Measurements from ENCODE around the gene UTP25.

Gene UTP25

DNA sequence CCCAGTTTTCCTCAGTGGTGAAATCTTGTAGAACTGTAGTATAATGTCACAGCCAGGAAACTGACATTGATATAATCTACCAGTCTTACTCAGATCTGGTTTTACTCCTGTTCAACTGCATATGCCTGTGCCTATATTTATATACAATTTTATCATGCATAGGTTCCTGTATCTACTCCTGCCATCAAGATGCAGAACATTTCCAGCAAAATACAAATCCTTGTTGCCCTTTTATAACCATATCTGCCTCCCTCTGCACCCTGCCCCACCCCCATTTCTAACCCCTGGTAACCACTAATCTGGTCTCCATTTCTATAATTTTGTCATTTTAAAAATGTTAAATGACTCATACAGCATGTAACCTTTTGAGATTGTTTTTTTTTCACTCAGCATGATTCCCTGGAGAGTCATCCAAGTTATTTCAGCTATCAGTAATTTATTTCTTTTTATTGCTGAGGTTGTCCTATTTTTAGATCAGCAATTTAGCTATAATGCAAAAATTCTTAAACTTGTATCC lies 8.1 kb downstream of the UTP25 start:
- Histone ChIP-seq H3K36me3 (peaks cover 76% of the 10 kb centered on the region), H3K9me3 (ENCODE audit: severe bottlenecking) (no peaks in the 10 kb centered on the region), H3K27ac (no peak overlapping the region), H3K4me3 (ENCODE audit: low read depth, low read length) (no peak overlapping the region), H3K27me3 (ENCODE audit: insufficient read depth, low read depth, severe bottlenecking) (no peaks in the 10 kb centered on the region)
- TF ChIP-seq, protein P1, sequence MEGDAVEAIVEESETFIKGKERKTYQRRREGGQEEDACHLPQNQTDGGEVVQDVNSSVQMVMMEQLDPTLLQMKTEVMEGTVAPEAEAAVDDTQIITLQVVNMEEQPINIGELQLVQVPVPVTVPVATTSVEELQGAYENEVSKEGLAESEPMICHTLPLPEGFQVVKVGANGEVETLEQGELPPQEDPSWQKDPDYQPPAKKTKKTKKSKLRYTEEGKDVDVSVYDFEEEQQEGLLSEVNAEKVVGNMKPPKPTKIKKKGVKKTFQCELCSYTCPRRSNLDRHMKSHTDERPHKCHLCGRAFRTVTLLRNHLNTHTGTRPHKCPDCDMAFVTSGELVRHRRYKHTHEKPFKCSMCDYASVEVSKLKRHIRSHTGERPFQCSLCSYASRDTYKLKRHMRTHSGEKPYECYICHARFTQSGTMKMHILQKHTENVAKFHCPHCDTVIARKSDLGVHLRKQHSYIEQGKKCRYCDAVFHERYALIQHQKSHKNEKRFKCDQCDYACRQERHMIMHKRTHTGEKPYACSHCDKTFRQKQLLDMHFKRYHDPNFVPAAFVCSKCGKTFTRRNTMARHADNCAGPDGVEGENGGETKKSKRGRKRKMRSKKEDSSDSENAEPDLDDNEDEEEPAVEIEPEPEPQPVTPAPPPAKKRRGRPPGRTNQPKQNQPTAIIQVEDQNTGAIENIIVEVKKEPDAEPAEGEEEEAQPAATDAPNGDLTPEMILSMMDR (IDR thresholded peaks at IDR 0.05; ENCODE audit: low read depth, low read length) = no peak
- DNase-seq = no peak

DNA sequence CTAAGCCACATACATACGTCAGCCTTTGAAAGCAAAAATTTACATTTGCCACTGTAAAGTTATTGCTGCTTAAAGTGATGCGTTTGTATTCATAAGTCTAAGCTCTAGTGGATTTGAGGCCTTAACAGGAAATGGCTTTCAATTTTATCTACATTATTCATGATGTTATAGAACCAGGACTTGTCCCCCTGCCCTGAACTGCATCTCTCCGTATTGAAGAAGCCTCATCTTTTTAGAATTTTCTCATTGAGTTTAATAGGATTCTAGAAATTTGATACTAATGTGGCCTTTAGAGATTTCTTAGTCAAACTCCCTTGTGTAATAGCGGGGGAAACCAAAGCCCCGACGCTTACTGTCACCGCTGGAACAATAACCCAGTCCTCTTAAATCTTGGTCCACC lies 9.9 kb downstream of the UTP25 start:
- Histone ChIP-seq H3K4me3 (ENCODE audit: low read depth, low read length) (no peak overlapping the region), H3K27ac (no peak overlapping the region)
- TF ChIP-seq, protein P1 (IDR thresholded peaks at IDR 0.05; ENCODE audit: low read depth, low read length) = no peak

DNA sequence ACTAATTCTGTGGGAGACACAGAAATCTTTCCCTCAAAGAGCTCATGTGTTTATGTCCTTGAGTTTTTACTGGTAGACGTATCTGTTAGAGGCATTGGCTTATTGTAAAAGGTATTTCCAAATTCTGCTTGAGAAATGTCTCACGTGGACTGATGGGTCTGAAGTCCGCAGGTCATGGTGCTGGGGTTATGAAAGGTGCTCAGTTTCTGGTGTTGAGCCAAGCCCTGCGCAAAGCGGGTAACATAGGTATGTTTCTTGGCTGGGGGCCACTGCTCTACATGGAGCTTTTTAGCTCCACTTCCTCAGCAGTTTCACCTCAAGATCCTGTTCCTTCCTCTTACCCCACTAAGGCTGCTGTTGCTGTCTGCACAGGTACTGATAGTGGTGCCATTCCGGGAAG lies 10.8 kb downstream of the UTP25 start:
- Histone ChIP-seq H3K27me3 (ENCODE audit: insufficient read depth, low read depth, severe bottlenecking) (no peaks in the 10 kb centered on the region), H3K27ac (no peak overlapping the region), H3K9me3 (ENCODE audit: severe bottlenecking) (no peaks in the 10 kb centered on the region), H3K4me3 (ENCODE audit: low read depth, low read length) (no peak overlapping the region), H3K36me3 (peaks cover 69% of the 10 kb centered on the region)
- no peak for DNase-seq
- TF ChIP-seq, protein P1 (IDR thresholded peaks at IDR 0.05; ENCODE audit: low read depth, low read length) = no peak

More for the DNA sequence above, 9.9 kb downstream of the UTP25 start:
- Histone ChIP-seq H3K9me3 (ENCODE audit: severe bottlenecking) (no peaks in the 10 kb centered on the region), H3K36me3 (peaks cover 72% of the 10 kb centered on the region), H3K27me3 (ENCODE audit: insufficient read depth, low read depth, severe bottlenecking) (no peaks in the 10 kb centered on the region)
- no peak for DNase-seq

DNA sequence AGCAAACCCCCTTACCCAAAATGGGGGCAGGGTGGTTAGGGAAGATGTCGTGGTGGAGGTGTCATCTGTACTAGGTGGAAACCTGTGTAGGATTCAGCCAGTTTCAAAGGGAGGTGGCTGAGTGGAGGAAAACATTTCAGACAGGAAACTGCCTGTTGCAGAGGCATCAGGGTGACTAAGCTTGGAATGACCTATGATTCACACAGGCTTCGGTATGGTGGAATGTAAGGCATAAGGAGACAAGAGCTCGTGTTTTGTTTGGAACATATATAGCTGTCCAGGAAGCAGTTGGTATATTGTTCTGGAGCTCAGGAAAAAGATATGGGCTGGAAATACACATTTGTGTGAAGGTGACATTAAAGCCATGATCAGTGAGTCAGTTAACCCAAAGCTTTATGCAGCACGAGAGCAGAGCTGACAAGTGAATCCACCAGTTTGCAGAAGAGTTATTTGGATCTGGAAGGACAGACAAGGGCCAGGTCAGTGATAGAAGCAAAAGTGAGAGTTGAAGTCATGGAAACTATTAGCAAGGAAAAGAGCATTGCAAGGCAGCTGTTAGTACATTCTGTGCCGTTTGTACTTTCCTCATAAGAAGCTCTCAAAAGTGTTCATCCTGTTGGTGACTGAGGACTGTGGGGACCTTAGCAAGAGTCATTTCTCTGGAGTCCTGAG lies 12.2 kb downstream of the UTP25 start:
- DNase-seq = no peak
- TF ChIP-seq, protein P1 (IDR thresholded peaks at IDR 0.05; ENCODE audit: low read depth, low read length) = no peak
- Histone ChIP-seq H3K36me3 (peaks cover 71% of the 10 kb centered on the region), H3K4me3 (ENCODE audit: low read depth, low read length) (no peak overlapping the region), H3K27me3 (ENCODE audit: insufficient read depth, low read depth, severe bottlenecking) (no peaks in the 10 kb centered on the region), H3K9me3 (ENCODE audit: severe bottlenecking) (no peaks in the 10 kb centered on the region), H3K27ac (no peak overlapping the region)

DNA sequence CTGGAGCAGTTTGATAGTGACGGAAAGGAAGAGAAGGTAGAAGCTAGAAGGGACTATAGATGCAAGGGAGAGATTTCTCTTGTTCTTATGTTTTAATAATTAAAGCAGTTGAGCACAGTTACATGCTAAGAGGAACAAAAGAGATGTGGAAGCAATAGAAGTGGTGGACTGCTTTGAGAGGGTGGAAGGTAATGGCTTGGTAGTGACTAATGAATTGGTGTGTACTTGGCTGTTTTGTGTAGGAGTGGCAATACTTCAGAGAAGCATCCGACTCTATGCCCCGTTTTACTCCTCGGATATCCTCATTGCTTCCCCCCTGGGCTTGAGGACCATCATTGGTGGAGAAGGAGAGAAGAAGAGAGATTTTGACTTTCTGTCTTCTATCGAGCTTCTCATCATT lies 12.8 kb downstream of the UTP25 start:
- Histone ChIP-seq H3K27ac (no peak overlapping the region), H3K9me3 (ENCODE audit: severe bottlenecking) (no peaks in the 10 kb centered on the region), H3K36me3 (peaks cover 65% of the 10 kb centered on the region), H3K4me3 (ENCODE audit: low read depth, low read length) (no peak overlapping the region), H3K27me3 (ENCODE audit: insufficient read depth, low read depth, severe bottlenecking) (no peaks in the 10 kb centered on the region)
- TF ChIP-seq, protein P1 (IDR thresholded peaks at IDR 0.05; ENCODE audit: low read depth, low read length) = no peak
- DNase-seq = no peak

Data from WERI-Rb-1 (cell line).